ENCODE data around the gene SLIT3. TPM values are rescaled to one million over a fixed set of nuclear protein-coding genes. Genes with fewer than 3 reads are reported as not detected.

The SLIT3 gene
- total and polyA plus RNA-seq, 4 donors, result 4.6 to 48.5 (median 19.8) TPM

- H3K9ac ChIP-seq (ENCODE audit: insufficient read depth in 1 of 2, low read length in 2 of 2), result no peak overlapping the region
- 53% methylated on average over 4 of the region's 4 CpGs for WGBS, 2 donors
- H3K27me3 ChIP-seq (ENCODE audit: control insufficient read depth in 3 of 3, insufficient read depth in 3 of 3, low read length in 2 of 3), result peaks cover 0 to 51% (median 4%) of the 10 kb centered on the region in 3 donors
- no peak overlapping the region for H3K27ac ChIP-seq (ENCODE audit: low read depth in 1 of 2, low read length in 1 of 2)
- ATAC-seq (ENCODE audit: insufficient read depth, low FRiP score), result no peak
- H3K4me3 ChIP-seq, result no peak overlapping the region
- peaks cover 0 to 10% (median 0%) of the 10 kb centered on the region in 5 donors for H3K4me1 ChIP-seq (ENCODE audit: control insufficient read depth in 5 of 5, insufficient read depth in 5 of 5, low read length in 5 of 5)
- peaks cover 0 to 12% (median 4%) of the 10 kb centered on the region in 4 donors for H3K36me3 ChIP-seq (ENCODE audit: control insufficient read depth in 4 of 4, insufficient read depth in 4 of 4, low read length in 4 of 4)
- no peaks in the 10 kb centered on the region for H3K9me3 ChIP-seq (ENCODE audit: control insufficient read depth in 4 of 4, insufficient read depth in 3 of 4, low read length in 3 of 4)
- TF ChIP-seq CTCF (IDR thresholded peaks at IDR 0.05; ENCODE audit: control extremely low read depth, extremely low read depth), result no peak
- DNase-seq, result no peak
Measured at GRCh38 chr5:168813184-168813968, 487.6 kb downstream of the SLIT3 start.

GRCh38 chr5:168810641-168811040 is 490.3 kb downstream of the SLIT3 start:
- H3K4me3 ChIP-seq, result no peak overlapping the region

GRCh38 chr5:168809218-168809617 is 491.7 kb downstream of the SLIT3 start:
- no peak for DNase-seq

More at GRCh38 chr5:168810641-168811040, 490.3 kb downstream of the SLIT3 start:
- ATAC-seq (ENCODE audit: insufficient read depth, low FRiP score) (no peak), DNase-seq (no peak)
- H3K9me3 ChIP-seq (ENCODE audit: control insufficient read depth in 4 of 4, insufficient read depth in 3 of 4, low read length in 3 of 4), result no peaks in the 10 kb centered on the region
- 82 to 97% methylated on average over 4 of the region's 4 CpGs for WGBS, 2 donors
- H3K27ac ChIP-seq (ENCODE audit: low read depth in 1 of 2, low read length in 1 of 2), result no peak overlapping the region
- peaks cover 0 to 70% (median 0%) of the 10 kb centered on the region in 3 donors for H3K27me3 ChIP-seq (ENCODE audit: control insufficient read depth in 3 of 3, insufficient read depth in 3 of 3, low read length in 2 of 3)
- no peak for TF ChIP-seq CTCF (IDR thresholded peaks at IDR 0.05; ENCODE audit: control extremely low read depth, extremely low read depth)
- peaks cover 0 to 10% (median 0%) of the 10 kb centered on the region in 5 donors for H3K4me1 ChIP-seq (ENCODE audit: control insufficient read depth in 5 of 5, insufficient read depth in 5 of 5, low read length in 5 of 5)
- H3K36me3 ChIP-seq (ENCODE audit: control insufficient read depth in 4 of 4, insufficient read depth in 4 of 4, low read length in 4 of 4), result peaks cover 0 to 8% (median 3%) of the 10 kb centered on the region in 4 donors
- no peak overlapping the region for H3K9ac ChIP-seq (ENCODE audit: insufficient read depth in 1 of 2, low read length in 2 of 2)

More at GRCh38 chr5:168809218-168809617, 491.7 kb downstream of the SLIT3 start:
- no peak for ATAC-seq (ENCODE audit: insufficient read depth, low FRiP score)
- TF ChIP-seq CTCF (IDR thresholded peaks at IDR 0.05; ENCODE audit: control extremely low read depth, extremely low read depth), result no peak
- Histone ChIP-seq H3K4me1 (ENCODE audit: control insufficient read depth in 5 of 5, insufficient read depth in 5 of 5, low read length in 5 of 5) (peaks cover 0 to 10% (median 0%) of the 10 kb centered on the region in 5 donors), H3K9ac (ENCODE audit: insufficient read depth in 1 of 2, low read length in 2 of 2) (no peak overlapping the region), H3K27ac (ENCODE audit: low read depth in 1 of 2, low read length in 1 of 2) (no peak overlapping the region), H3K4me3 (no peak overlapping the region), H3K27me3 (ENCODE audit: control insufficient read depth in 3 of 3, insufficient read depth in 3 of 3, low read length in 2 of 3) (peaks cover 0 to 60% (median 0%) of the 10 kb centered on the region in 3 donors), H3K9me3 (ENCODE audit: control insufficient read depth in 4 of 4, insufficient read depth in 3 of 4, low read length in 3 of 4) (no peaks in the 10 kb centered on the region), H3K36me3 (ENCODE audit: control insufficient read depth in 4 of 4, insufficient read depth in 4 of 4, low read length in 4 of 4) (peaks cover 0 to 2% (median 0%) of the 10 kb centered on the region in 4 donors)
- 58 to 80% methylated on average over 7 of the region's 7 CpGs for WGBS, 2 donors
